Activated CD4-positive, alpha-beta T cell treated with anti-CD3 and anti-CD28 coated beads for 24 hours (primary cell): Measurements from ENCODE around the gene ASAP2.

Experiments used
- DNase-seq, 2 donors: peaks; one replicate each; pipeline ENCODE4 v3.0.0-alpha.2; 2020; ENCODE audit warnings: low read depth in 2 of 2

The ASAP2 gene

DNA sequence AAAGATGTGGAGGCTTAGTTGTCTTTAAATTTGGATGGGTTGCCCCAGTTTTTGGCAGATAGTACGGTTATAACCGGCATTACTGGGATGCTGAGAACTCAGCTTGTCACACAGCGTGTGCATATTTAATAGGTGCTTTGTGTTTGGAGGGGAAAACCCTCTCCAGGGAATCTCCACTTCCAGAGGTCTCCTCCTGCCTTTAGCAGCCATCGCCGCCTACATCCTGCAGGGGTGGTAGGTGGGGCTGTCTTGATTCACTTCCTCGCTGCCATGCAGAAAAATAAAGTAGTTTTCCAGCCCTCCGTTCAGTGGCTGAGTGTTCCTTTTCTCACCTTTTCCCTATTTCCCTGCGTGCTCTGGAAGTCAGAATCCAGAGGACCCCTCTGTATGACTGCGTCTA lies 140.3 kb downstream of the ASAP2 start:
- DNase-seq, result no peak

DNA sequence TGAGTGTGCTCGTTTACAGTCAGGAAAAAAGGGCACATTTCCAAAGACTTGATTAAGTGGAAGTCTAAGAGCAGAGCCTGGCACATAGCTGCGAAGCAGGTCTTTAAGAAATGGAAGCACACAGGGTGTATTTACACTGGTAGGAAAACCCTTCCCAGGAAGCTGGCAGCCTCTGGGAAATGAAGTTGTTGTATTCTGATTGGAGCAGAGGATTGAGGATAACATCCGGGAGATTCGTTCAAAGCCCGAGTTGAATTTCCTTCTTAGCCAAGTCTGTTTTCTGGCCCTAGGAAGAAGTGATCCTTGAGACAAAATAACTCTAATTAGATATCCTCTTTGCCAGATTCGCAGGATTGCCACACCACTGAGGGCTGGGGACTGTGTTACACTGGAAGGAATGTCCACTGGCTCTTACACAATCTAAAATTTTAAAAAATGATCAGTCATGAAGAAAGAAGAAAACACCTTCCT lies 140.8 kb downstream of the ASAP2 start:
- DNase-seq, result no peak

DNA sequence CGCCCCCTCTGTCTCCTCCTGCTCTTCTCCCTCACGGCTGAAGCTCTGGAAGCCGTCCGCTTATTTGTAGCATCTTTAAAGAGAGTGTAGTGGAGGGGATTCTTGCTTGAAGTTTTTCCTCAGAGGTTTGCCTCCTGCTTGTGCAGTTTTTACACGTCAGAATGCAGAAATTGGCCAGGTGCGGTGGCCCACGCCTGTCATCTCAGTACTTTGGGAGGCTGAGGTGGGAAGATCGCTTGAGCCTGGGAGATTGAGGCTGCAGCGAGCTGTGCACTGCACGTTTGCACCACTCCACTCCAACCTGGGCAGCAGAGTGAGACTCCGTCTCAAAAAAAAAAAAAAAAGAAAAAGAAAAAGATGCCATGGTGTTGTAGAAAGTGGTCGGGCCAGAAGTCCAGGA lies 147.7 kb downstream of the ASAP2 start:
- no peak for DNase-seq

DNA sequence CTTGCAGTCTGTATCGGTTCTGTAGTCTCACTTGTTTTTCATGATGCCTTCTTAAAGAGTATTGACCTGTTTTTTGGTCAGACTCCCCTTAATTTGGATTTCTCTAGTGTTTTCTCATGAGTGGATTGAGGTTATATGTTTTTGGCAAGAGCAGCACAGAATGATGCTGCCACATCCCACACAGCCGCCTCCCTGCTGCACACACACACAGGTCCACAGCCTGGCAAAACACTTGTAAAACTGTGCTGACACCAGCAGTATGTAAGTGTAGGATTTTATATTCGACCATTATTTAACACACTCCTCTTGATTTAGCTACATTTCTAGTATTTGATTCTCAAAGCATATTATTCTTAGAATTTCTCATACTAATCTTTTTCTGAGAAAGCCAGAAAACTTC lies 148.7 kb downstream of the ASAP2 start:
- no peak for DNase-seq

DNA sequence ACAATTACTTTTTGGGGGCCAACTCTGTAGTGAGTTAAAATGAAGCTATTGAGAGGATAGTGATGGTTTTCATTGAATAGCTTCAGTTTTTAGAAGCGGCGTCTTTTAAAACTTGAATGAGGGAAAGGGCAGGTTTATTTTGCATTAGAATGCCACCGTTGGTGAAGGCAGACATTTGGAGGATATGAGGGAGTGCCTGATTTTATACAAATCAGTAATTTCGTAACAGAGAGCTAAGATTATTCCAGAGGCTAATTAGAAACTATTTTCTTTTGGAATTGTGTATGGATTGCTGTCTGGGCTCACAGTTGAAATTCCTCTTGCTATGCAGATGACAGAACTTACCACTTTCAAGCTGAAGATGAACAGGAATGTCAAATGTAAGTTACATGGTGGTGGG lies 149.1 kb downstream of the ASAP2 start:
- no peak for DNase-seq

DNA sequence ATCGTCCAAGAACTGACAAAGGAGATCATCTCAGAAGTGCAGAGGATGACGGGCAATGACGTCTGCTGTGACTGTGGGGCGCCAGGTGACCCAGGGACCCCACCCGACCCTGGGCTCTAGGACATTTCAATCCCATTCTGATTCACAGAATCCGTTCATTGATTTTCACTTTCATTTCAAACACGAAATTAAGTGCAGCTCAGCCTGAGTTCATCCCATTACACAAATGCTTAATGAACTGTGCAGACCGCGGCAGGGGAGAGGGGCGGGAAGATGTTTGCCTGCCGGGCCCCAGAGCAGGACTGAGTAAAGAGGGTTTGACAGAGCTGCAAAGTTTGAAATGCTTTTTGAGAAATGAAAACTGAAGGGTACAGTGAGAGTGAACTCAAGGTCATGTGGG lies 149.6 kb downstream of the ASAP2 start:
- no peak for DNase-seq

DNA sequence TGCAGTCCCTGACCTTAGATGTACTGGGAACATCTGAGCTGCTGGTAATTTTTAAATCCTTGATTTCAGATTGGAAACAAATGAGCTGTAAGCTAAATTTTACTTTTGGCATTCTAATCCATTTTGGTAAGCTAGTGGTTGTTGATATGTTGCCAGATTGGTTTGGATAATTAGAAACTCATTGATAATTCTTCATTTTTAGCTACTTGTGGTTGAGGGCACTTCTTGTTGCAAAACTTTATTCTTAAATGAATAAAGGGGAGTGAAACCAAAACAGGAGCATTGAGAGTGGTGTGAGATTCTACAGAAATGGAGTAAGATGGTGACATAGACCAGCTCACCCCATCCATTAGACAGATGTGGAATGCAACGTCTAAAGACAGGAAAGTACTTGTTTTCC lies 152.2 kb downstream of the ASAP2 start:
- no peak for DNase-seq

DNA sequence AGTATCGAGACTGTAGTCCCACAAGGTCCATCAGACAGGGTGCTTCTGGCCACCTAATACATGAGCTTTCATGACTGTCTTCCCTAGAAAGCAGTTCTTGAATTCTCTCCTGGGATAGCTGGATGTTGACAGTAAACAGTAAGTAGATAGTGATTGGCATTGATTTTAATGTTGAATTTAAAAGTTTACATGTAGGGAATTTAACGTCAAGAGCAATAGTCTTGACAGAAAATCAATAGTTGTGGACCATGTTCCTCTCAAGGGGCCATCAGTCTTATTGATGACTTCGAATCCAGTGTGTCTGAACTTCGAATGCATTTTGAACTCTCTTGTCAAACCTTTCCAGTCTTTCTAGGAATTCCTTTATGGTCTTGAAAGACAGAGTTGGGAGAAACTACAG lies 152.9 kb downstream of the ASAP2 start:
- no peak for DNase-seq

DNA sequence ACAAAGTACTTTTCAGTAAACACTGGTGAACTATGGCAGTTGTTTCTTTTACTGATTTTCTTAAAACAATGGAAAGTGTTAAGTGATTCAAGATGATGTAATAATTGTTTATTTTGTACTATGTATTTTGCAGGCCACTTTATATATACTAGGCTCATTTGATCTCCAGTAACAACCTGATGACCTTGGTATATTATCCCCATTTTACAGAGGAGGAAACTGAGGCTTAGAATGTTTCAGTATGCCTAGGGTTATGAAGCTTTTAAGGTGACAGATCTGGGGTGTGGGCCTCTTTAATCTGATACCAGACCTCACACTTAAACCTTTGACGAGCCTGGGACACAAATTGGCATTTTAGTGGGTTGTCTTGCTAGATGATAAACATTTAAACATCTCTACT lies 153.5 kb downstream of the ASAP2 start:
- DNase-seq, result no peak

DNA sequence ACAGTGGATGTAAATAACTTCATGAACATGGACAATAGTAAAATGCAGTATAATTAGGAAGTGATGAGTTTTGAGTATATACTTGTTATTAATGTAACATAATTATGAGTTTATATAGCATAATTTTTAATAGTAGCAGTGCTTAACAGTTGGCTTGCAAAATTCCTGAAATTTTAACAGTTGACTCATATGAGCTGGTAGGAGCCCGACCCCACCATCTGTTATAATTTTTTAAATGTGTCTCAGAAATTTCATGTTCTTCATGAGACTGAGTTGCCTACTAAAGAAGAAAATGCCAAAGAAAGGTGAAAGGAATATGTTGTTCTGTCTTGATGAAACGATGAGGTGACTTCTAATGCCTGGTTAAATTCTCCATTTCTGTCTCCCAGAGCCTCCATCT lies 154.1 kb downstream of the ASAP2 start:
- no peak for DNase-seq

DNA sequence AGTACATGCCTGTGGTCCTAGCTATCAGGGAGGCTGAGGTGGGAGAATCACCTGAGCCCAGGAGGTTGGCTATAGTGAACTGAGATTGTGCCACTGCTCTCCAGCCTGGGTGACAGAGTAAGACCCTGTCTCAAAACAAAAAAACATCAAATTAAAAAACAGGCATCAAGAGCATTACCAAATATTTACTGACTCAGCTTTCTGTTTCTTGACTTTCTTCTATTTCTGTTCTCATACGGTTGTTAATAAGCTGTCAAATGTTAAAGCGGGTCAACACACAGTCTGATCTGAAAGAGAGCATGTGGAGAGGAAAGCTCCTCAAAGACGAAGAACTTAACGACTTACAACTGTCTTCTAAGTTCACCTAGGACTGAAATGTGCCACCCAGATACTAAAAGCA lies 157.8 kb downstream of the ASAP2 start:
- no peak for DNase-seq

DNA sequence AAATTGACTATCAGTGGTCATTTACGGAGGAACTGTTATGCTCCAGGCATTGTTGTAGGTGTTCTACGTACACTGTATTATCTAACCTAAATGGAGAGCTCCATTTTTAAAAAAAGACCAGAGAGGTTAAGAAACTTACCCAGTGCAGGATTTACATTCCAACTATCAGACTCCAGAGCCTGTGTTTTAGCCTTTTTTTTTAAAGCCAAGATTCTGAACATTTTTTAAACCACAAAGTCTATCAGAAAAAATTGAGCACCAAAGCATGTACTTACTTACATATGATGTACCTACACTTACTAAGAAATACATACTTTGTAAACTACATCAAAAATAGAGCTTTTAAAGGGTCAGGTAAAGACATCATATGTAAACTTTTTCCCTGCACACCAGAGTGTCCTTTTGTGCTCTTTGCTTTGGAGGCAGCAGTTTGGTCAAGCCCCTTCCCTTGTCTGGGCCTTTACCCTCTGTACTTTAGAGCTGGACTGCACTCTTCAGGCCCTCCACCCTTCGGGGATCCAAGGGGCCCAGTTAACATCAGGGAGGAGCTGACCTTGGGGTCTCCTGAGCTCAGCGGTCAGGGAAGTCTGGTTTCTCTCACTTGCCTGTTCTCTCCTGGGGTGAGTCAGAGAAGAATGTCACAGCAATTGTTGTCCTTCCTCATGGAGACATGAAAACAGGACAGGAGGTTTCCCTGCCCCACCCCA lies 158.3 kb downstream of the ASAP2 start:
- DNase-seq, result no peak

DNA sequence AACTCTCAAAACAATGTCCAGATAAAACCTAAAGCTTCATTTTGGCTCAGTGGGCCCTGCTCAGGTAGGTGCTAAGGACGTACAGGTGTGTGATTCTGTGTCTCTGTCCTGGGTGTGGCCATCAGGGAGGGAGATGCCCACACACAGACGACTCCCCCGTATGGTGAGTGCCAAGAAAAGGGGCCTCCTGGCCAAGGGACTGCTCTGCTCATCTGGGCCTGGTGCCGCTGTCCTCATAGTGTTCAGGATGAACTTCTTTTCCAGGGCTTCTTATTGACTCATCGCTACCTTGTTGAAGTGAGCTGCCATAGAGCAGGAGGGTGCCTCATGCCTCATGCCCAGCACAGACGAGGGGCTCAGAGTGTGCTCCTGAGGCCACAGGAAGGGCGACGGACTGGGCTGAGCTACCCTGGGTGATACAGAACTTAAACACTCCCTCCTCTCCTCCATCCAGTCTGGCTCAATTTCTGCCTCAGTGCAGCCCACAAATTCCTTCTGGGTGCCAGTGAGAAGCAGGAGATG lies 158.9 kb downstream of the ASAP2 start:
- no peak for DNase-seq

DNA sequence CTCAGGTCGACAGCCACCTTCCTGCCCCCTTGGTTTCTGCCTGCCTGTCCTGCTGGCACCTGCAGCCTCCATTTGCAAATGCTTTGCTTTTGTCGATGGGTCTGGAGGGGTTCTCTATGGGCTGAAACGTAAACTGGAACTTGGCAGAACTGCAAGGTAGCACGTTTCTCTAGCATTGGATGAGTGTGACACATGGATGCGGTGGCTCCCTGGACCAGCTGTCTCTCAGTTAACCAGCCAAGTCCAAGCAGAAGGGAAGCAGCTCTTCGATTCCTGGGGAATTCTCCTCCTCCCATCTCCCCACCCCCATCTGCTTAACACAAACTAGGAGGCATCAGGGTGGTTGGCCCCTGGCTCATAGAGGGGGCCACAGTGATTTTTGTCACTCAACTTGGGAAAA lies 159.4 kb downstream of the ASAP2 start:
- no peak for DNase-seq

DNA sequence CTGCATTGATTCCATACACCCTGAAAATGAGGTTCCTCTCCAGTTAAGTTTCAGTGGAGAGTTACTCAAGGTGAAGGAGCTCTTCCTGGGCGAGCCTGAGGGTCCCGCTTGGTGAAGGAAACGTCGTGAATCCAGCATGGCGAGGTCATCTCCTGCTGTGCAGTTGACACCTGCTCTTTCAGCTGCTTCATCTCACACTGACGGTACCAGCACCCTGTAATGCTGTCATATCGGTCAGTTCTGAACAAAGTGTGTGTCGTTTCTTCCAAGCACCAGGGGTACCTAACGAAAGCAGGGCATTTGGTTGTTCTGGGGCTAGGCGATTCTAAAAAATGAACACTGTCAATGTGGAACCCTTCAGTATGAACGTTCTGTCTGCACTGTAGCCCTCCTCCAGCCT lies 164.1 kb downstream of the ASAP2 start:
- DNase-seq, result no peak

DNA sequence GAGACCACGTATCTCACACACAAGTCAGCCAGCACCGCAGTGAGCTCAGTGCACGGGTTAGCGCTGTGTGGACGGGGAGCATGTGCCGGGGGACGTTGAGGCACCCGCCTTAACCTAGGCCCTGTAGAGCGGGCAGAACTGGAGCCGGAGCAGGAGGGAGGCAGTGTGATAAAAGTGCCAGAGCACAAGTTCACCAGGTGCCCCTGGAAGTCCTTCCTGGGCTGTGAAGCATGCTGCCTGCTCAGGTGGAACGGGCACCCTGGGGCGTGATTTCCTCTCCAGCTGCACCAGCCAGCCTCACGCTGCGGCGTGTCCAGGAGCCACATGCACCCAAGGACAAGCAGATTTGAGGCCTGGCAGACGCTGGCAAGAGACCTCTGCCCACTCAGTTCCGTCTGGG lies 166.4 kb downstream of the ASAP2 start:
- DNase-seq, result no peak

DNA sequence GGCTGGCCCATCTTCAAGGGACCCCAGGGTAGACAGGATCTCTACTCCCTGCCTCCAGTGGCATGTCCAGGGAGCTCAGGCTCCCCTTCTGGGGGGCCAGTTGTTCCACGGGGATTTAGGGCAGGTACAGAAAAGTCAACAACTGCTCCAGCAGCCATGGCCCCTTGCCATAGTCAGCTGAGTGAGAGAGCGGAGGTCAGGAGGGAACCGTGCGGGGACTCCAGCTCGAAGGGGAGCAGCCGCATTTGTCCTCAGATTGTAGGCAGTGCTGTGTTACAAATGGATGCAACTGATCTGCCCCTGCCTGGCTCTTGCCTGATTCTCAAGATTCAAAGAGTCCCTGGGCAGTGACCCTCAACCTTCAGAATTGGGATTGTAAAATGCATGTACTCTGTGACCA lies 166.9 kb downstream of the ASAP2 start:
- no peak for DNase-seq

DNA sequence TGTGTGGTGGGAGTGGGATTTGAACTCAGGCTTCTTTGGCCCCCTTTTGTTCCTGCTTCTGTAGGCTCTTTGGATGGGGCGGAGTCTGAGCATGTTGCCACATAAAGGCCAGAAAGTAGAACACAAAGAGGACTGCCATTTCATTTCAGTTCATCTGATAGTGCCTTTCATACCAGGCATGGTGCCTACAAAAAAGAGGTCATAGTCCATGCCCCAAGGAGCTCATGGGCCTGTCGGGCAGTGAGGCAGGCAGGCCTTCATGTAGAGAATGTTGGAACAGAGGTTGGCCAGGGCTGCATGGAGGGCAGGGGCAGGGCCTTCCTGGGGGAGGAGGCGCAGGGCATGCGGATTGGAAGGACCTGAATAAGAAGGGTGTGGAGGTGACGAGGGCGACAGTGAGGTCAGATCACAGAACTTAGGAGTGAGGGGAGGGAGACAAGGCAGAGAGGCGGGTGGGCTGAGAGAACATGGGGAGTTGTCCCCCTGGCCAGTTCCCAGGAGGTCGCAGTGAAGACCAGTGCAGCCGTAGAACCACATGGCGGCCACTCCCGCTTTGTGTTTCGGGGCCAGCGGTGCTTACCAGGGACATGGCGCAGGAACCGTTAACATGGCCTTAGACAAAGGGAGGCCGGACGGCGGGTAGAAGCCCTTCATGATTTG lies 167.6 kb downstream of the ASAP2 start:
- DNase-seq, result no peak

DNA sequence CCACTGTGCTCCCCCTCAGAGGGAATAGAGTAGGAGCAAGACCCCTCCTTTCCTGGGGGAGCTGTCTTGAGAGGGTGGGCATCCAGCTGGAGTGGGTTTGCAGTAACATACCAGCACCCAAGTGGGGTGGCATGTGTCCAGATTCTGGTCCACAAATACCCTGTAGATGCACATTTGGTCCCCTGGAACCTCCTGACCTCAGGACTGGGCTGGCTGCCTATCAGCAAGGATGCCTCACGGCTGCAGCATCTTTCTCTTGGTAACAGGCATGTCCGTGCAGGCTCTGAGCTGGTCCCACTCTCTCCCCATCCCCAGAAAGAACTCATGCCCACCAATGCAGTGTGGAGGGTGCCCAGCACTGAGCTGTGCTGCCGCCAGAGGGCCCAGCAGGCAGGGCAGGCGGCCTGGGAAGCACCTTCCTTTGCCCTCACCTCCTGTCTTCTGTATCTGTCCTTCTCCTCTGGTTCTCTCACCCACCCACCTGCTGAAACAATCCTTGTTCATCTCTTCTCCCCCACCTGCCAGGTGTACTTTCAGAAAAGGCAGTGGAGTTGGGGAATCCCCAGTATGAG lies 169.3 kb downstream of the ASAP2 start:
- no peak for DNase-seq

DNA sequence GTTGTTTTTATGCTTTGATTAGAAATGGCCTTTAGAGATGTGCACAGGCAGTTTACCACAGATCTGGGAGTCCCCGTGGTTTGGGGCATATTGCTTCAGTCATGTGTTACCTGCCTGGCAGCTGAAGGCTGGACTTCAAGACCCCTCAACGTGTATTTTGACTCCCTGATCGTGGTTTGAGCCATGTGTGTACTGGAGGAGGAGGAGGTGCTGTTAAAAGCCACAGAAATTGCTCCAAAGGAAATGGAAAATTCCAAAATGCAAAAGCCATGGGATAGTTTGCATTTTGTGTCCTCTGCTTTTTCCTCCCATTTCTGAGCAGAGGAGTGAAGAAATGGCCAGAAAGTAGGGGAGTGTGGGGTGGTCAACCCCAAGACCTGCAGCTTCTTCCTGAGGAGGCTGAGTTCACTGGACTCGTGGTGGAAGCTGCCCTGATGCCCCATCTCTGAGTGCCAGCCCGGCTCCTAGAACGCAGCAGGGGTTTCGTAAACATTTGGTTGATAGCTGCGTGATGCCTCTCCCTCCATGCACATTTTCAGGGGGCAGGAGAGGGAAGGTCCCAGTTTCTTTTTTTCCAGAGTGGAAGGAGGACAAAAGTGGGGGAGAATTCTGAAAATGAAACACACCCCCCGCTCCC lies 171.0 kb downstream of the ASAP2 start:
- DNase-seq, result no peak

DNA sequence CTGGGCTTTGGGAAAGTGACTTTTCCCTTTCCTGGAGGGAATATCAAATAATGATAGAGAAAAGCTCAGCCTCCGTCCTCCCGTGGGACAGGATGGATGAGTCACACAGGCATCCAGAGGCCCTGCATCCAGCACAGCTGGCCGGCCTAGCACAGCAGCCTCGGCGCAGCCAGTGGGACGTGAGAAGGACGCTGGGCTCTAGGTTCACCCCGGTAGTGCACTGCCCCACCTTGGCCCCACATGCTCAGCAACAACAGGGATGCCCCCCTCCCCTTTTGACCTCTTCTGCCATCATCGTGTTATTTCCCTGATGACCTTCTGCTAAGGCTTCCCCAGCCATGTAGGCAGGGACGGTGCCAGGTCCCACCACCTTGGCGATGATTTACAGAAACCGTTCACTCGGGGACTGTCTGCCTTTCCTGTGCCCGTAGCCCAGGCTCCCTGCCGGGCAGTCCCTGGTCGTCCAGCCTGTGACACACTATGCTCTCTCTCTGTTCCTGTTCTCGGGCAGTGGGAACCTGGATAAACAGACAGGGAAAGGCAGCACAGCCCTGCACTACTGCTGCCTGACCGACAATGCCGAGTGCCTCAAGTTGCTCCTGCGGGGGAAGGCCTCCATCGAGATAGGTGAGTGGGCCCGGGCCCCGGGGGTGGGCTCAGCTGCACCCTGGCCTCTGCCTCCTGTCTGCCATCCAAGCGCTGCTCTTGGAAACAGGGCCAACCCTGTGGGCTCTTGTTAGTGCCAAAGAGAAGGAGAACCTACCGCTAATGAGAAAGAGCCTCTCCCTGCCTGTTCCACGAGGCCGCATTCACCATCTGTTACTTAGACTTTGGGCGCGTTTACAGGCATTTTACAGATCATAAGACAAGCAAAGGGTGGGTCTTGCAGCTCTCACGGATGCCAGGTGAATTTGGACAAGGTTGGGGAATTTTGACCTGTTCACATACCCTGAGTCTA lies 172.1 kb downstream of the ASAP2 start:
- DNase-seq, result no peak

DNA sequence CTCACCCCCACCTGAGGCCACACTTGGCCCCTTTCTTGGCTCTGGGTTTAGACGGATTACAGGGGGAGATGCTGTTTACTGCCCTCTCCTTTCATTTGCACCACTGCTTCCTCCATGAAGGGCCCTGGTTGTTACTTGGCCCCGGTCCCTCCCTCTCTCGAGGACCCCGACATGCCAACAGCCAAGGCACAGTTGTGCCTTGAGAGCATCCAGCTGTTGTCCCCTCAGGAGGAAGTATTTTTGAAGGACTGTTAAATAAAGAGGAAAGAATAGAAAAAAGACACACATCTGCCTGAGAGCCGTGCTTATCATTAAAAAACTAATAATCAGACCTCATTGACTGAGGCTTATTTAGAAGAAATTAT lies 172.8 kb downstream of the ASAP2 start:
- DNase-seq, result no peak
